ENCODE measurements around the gene ACACB.
"Not testable (repeated sequence)": the region's sequence is repeated elsewhere in the genome, so short reads cannot be mapped to it uniquely, and the experiment has no call there.

Gene ACACB

DNA sequence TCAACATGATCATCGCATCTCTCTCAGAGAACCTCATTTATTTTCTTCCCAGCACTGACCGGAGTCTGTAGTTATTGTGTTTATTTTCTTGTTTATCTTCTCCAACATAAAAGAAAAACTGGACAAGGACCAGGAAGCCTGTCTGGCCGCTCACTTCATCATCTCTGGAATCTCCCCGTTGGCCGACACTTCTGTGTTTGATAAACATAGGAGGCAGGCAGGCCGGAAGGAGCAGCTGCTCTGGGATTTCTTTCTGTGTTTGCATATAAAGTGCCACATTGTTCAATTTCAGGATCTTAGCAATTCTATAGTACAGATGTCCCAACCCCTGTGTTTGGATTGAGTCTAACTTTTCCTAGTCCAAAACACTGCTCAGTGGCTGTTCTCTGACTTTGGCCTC, 53.3 kb downstream of the ACACB start:
- TF ChIP-seq CTCF (conservative IDR thresholded peaks at IDR 0.05; ENCODE audit: low read length), result no peak
- H3K4me3 ChIP-seq (ENCODE audit: low read length), result no peak overlapping the region
- no peak for DNase-seq (ENCODE audit: low read depth)

- TF ChIP-seq CTCF (conservative IDR thresholded peaks at IDR 0.05; ENCODE audit: low read length), result no peak
- no peak for DNase-seq (ENCODE audit: low read depth)
- H3K4me3 ChIP-seq (ENCODE audit: low read length), result no peak overlapping the region
Observed at GRCh38 chr12:109170324-109170723, 53.9 kb downstream of the ACACB start.

- H3K4me3 ChIP-seq (ENCODE audit: low read length); DNase-seq (ENCODE audit: low read depth): not testable (repeated sequence)
Observed at GRCh38 chr12:109172787-109173186, 56.4 kb downstream of the ACACB start.

- no peak for DNase-seq (ENCODE audit: low read depth)
- H3K4me3 ChIP-seq (ENCODE audit: low read length), result no peak overlapping the region
- TF ChIP-seq CTCF (conservative IDR thresholded peaks at IDR 0.05; ENCODE audit: low read length), result no peak
Observed at GRCh38 chr12:109173443-109174240, 57.3 kb downstream of the ACACB start.

DNA sequence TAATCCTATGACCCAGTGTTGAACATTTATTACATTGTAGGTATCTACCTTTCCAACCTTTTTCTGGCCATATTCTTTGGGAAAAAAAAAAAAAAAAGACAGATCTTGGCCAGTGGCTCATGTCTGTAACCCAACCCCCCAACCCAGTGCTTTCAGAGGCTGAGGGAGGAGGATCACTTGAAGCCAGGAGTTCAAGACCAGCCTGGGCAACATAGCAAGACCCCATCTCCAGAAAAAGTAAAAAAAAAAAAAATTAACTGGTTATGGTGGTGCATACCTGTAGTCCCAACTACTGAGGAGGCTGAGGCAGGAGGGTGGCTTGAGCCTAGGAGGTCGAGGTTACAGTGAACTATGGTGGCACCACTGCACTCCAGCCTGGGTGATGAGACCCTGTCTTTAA, 58.1 kb downstream of the ACACB start:
- TF ChIP-seq CTCF (conservative IDR thresholded peaks at IDR 0.05; ENCODE audit: low read length), result no peak
- H3K4me3 ChIP-seq (ENCODE audit: low read length), result no peak overlapping the region
- DNase-seq (ENCODE audit: low read depth), result no peak

- no peak for DNase-seq (ENCODE audit: low read depth)
- TF ChIP-seq CTCF (conservative IDR thresholded peaks at IDR 0.05; ENCODE audit: low read length), result no peak
- no peak overlapping the region for H3K4me3 ChIP-seq (ENCODE audit: low read length)
Observed at GRCh38 chr12:109178532-109178931, 62.1 kb downstream of the ACACB start.

- no peak for DNase-seq (ENCODE audit: low read depth)
- no peak overlapping the region for H3K4me3 ChIP-seq (ENCODE audit: low read length)
- TF ChIP-seq CTCF (conservative IDR thresholded peaks at IDR 0.05; ENCODE audit: low read length), result no peak
Observed at GRCh38 chr12:109179927-109180326, 63.5 kb downstream of the ACACB start.
